Left lung (tissue), 10 donors: Measurements from ENCODE around the gene CDH13. TPM values are rescaled to one million over a fixed set of nuclear protein-coding genes. Genes with fewer than 3 reads are reported as not detected.

Experiments
- ATAC-seq: fragments of 200-7000 bp; cut with Tn5 transposase; one replicate; pipeline ENCODE4 v1.9.1; 2020; ENCODE audit warnings: moderate library complexity
- DNase-seq, 4 donors: peaks; one replicate each; pipeline ENCODE4 v3.0.0-alpha.2; 2013 to 2020
- H3K27ac ChIP-seq, 2 donors: fragments of 200-600 bp; sonication (generic) in 1 of 2; one replicate each; pipeline versions ENCODE4 v1.5.0 to v1.8.0; 2020 to 2021
- H3K27me3 ChIP-seq, 2 donors: fragments of 200-600 bp; sonication (generic) in 1 of 2; one replicate each; pipeline versions ENCODE4 v1.5.0 to v1.8.0; 2020 to 2021
- H3K36me3 ChIP-seq, 2 donors: fragments of 200-600 bp; sonication (generic) in 1 of 2; one replicate each; pipeline versions ENCODE4 v1.5.0 to v1.8.0; 2020 to 2021
- H3K4me1 ChIP-seq, 2 donors: fragments of 200-600 bp; one replicate each; pipeline ENCODE4 v1.8.0; 2021
- H3K4me3 ChIP-seq, 2 donors: fragments of 200-600 bp; sonication (generic) in 1 of 2; one replicate each; pipeline versions ENCODE4 v1.5.0 to v1.8.0; 2020 to 2021; ENCODE audit warnings: mild to moderate bottlenecking in 1 of 2
- H3K9me3 ChIP-seq, 2 donors: fragments of 200-600 bp; sonication (generic) in 1 of 2; one replicate each; pipeline versions ENCODE4 v1.5.0 to v1.8.0; 2020 to 2021
- intact Hi-C, 2 donors: fragments of 100-400 bp; cut with DNase I; formaldehyde crosslinking; loops; one replicate each; pipeline versions ENCODE4 v1.11.2 to v1.14.2; 2022
- polyA plus RNA-seq, 6 donors: library from polyadenylated mRNA; unstranded; fragments of 120-200 nt; gene quantifications; one replicate each; pipeline ENCODE4 v1.2.1, GENCODE V29; 2013; ENCODE audit not compliant: insufficient read length in 6 of 6
- total RNA-seq, 2 donors: library from RNA; stranded (reverse); fragmentation: NEBNext Ultra II Directional; extraction: Animal tissue kit (Norgen Biotek cat#: 25700); gene quantifications; one replicate each; pipeline ENCODE4 v1.2.1, GENCODE V29; 2021
- TF ChIP-seq, protein P1 (sequence below), 2 donors: fragments of 200-600 bp; sonication (generic) in 1 of 2; IDR thresholded peaks; one replicate each; pipeline versions ENCODE4 v1.5.0 to v1.8.0; 2021; ENCODE audit warnings: antibody characterized with exemption in 2 of 2
- donor health status: DM: no; HTN: yes; CAD: no.
- donor health status: DM: no; HTN: no; CAD: no.

CDH13 gene
- total and polyA plus RNA-seq, 8 donors = 2.7 to 20.3 (median 3.2) TPM

DNA sequence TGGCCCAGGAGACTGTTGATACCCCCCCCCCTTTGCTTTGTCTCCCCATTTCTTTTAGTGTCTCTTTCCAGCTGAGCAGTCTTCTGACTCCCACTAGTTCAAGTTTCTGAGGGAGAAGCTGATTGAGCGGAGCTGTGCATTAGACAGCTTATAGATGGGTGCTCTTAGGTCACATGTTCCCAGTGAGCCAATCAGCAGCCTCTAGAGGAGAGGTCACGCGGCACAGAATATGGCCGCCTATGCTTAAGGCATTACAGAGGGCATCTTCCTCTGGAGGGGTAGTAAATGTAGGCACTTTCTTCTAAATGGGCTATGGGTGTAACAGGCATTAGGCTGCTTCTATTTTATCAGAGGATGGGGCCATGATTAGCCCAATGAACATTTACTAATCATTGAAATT lies 131.6 kb downstream of the CDH13 start:
- H3K4me3 ChIP-seq = no peak overlapping the region
- H3K36me3 ChIP-seq = no peaks in the 10 kb centered on the region
- intact Hi-C loops = no loop called here
- TF ChIP-seq, protein P1, sequence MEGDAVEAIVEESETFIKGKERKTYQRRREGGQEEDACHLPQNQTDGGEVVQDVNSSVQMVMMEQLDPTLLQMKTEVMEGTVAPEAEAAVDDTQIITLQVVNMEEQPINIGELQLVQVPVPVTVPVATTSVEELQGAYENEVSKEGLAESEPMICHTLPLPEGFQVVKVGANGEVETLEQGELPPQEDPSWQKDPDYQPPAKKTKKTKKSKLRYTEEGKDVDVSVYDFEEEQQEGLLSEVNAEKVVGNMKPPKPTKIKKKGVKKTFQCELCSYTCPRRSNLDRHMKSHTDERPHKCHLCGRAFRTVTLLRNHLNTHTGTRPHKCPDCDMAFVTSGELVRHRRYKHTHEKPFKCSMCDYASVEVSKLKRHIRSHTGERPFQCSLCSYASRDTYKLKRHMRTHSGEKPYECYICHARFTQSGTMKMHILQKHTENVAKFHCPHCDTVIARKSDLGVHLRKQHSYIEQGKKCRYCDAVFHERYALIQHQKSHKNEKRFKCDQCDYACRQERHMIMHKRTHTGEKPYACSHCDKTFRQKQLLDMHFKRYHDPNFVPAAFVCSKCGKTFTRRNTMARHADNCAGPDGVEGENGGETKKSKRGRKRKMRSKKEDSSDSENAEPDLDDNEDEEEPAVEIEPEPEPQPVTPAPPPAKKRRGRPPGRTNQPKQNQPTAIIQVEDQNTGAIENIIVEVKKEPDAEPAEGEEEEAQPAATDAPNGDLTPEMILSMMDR (IDR thresholded peaks at IDR 0.05) = no peak
- H3K4me1 ChIP-seq = peaks cover 0 to 8% of the 10 kb centered on the region in 2 donors
- no peaks in the 10 kb centered on the region for H3K9me3 ChIP-seq
- H3K27me3 ChIP-seq = no peaks in the 10 kb centered on the region
- ATAC-seq (no peak), DNase-seq (no peak)
- no peak overlapping the region for H3K27ac ChIP-seq

DNA sequence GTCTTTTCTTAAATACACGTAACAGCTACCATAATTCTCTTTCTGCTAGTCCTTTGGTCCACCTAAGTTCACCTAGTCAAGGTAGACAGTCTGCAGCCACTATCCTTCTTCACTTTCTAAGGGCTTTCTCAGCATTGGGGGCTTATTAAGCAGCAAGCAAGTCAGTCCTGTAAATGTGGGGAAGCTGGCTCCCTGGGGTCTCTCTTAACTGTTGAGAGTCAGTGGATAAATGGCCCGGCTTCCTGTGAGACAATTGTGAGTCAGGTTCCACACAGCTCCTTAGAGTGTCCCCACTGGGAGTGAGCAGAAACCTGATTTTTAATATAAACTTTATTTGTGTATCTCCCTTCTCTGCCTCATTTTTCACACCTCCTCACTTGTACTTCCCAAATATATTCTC lies 132.1 kb downstream of the CDH13 start:
- ATAC-seq (no peak), DNase-seq (no peak)
- H3K36me3 ChIP-seq = no peaks in the 10 kb centered on the region
- H3K27me3 ChIP-seq = no peaks in the 10 kb centered on the region
- no peak overlapping the region for H3K27ac ChIP-seq
- TF ChIP-seq, protein P1 (IDR thresholded peaks at IDR 0.05) = no peak
- no peak overlapping the region for H3K4me3 ChIP-seq
- intact Hi-C loops = no loop called here
- H3K4me1 ChIP-seq = peaks cover 0 to 8% of the 10 kb centered on the region in 2 donors
- no peaks in the 10 kb centered on the region for H3K9me3 ChIP-seq

DNA sequence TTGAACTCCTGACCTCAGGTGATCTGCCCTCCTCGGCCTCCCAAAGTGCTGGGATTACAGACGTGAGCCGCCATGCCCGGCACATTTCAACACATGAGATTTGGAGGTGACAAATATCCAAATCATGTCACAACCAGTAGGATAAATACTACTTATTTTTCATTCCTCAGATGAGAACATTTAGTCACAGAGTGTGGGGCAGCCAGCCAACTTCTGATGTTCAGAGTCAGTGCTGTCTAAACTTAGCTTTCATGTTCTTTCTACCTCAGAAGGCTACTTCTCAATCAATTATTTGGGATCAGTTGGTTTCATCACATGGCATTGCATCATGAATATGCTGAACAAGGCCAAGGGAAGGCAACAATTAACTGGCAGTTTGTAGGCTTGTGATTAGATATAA lies 134.5 kb downstream of the CDH13 start:
- no peaks in the 10 kb centered on the region for H3K27me3 ChIP-seq
- TF ChIP-seq, protein P1 (IDR thresholded peaks at IDR 0.05) = no peak
- H3K4me1 ChIP-seq = peaks cover 0 to 8% of the 10 kb centered on the region in 2 donors
- no peak overlapping the region for H3K27ac ChIP-seq
- no peak for DNase-seq
- no peak overlapping the region for H3K4me3 ChIP-seq
- no peaks in the 10 kb centered on the region for H3K9me3 ChIP-seq
- intact Hi-C loops = no loop called here
- no peaks in the 10 kb centered on the region for H3K36me3 ChIP-seq
- ATAC-seq = peak; percentile 49

DNA sequence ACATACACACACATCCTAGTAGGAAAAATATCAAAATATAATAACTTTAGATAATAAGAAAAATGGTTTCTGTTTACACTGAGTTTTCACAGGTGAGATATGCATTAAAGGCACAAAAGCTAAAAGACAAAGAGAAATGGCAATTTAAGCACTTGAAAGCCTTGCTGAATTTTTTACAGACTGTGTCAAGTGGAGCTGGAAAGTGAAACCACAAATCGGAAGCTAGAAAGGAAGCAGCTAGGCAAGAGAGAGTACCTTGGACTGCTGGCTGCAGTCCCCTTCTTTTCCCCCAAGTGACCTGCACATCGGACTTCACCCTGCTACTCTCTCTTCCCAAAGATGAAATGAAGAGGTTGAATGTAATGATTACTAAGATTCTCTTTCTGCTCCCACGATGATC lies 135.1 kb downstream of the CDH13 start:
- DNase-seq (peak in 1 of 4 donors; percentile 16), ATAC-seq (peak; percentile 63)
- no peaks in the 10 kb centered on the region for H3K9me3 ChIP-seq
- no peaks in the 10 kb centered on the region for H3K27me3 ChIP-seq
- H3K27ac ChIP-seq = no peak overlapping the region
- H3K4me3 ChIP-seq = no peak overlapping the region
- no peaks in the 10 kb centered on the region for H3K36me3 ChIP-seq
- peaks cover 0 to 8% of the 10 kb centered on the region in 2 donors for H3K4me1 ChIP-seq
- intact Hi-C loops = no loop called here
- TF ChIP-seq, protein P1 (IDR thresholded peaks at IDR 0.05) = no peak

DNA sequence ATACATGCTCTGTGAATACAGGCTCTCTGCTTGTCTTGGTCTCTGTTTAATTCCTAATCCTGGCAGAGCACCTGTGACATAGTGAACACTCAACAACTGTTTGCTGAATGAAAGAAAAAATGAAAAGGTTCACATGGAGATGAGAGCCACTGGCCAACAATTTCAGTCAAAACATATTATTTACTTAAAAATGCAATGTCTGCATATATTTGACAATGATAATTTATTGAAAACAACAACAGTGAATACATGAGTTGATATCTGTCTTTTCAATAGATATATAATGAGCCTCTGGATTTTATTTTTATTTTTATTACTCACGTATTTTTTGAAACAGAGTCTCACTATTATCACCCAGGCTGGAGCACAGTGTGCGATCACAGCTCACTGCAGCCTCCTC lies 136.6 kb downstream of the CDH13 start:
- ATAC-seq = no peak
- DNase-seq = no peak
- Histone ChIP-seq H3K4me1 (peaks cover 0 to 8% of the 10 kb centered on the region in 2 donors), H3K27ac (no peak overlapping the region), H3K4me3 (no peak overlapping the region), H3K9me3 (no peaks in the 10 kb centered on the region), H3K27me3 (no peaks in the 10 kb centered on the region), H3K36me3 (no peaks in the 10 kb centered on the region)
- TF ChIP-seq, protein P1 (IDR thresholded peaks at IDR 0.05) = no peak
- intact Hi-C loops = no loop called here
